T-helper 22 cell (primary cell): Measurements from ENCODE around the gene CHST7.

ENCODE experiments used
- DNase-seq: peaks from one replicate; pipeline ENCODE4 v3.0.0-alpha.2; 2020; ENCODE audit warnings: low read depth

The CHST7 gene

DNA sequence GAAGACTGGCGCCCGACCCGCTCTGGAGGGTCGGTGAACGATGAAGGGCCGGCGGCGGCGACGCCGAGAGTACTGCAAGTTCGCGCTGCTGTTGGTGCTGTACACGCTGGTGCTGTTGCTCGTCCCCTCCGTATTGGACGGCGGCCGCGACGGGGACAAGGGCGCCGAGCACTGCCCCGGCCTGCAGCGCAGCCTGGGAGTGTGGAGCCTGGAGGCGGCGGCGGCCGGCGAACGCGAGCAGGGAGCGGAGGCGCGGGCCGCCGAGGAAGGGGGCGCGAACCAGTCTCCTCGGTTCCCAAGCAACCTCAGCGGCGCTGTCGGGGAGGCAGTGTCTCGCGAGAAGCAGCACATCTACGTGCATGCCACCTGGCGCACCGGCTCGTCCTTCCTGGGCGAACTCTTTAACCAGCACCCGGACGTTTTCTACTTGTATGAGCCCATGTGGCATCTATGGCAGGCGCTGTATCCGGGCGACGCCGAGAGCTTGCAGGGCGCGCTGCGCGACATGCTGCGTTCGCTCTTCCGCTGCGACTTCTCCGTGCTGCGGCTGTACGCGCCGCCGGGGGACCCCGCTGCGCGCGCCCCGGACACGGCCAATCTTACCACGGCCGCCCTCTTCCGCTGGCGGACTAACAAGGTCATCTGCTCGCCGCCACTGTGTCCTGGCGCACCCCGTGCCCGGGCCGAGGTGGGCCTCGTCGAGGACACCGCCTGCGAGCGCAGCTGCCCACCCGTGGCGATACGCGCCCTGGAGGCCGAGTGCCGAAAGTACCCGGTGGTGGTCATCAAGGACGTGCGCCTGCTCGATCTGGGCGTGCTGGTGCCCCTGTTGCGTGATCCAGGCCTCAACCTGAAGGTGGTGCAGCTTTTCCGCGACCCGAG is 568 bp downstream of the CHST7 start:
- peak; percentile 70 for DNase-seq

DNA sequence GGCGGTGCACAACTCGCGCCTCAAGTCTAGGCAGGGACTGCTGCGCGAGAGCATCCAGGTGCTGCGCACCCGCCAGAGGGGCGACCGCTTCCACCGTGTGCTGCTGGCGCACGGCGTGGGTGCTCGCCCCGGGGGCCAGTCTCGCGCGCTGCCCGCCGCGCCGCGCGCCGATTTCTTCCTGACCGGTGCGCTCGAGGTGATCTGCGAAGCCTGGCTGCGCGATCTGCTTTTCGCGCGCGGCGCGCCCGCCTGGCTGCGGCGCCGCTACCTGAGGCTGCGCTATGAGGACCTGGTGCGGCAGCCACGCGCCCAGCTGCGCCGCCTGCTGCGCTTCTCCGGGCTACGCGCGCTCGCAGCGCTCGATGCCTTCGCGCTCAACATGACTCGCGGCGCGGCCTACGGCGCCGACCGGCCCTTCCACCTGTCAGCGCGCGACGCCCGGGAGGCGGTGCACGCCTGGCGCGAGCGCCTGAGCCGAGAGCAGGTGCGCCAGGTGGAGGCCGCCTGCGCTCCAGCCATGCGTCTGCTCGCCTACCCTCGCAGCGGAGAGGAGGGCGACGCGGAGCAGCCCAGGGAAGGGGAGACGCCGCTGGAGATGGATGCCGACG is 1.3 kb downstream of the CHST7 start:
- peak; percentile 19 for DNase-seq

DNA sequence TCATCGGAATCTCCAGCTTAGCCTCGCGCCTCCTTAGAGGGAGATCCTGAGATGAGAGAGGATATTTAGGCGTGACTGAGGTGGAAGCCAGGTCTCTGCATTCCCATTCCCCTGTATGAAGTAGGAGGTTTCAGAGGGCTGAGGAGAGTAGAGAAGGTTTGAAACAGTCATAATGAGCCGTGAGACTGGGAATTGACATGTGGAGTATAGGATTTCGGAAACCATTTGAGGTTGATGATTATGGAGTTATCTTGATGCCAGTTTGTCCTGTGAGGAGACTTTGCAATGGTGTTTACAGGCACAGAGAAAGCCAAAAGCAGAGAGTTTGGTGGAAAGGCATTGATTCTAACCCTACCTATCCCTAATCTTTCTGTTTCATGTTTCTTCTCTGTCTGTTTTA is 2.0 kb downstream of the CHST7 start:
- no peak for DNase-seq

DNA sequence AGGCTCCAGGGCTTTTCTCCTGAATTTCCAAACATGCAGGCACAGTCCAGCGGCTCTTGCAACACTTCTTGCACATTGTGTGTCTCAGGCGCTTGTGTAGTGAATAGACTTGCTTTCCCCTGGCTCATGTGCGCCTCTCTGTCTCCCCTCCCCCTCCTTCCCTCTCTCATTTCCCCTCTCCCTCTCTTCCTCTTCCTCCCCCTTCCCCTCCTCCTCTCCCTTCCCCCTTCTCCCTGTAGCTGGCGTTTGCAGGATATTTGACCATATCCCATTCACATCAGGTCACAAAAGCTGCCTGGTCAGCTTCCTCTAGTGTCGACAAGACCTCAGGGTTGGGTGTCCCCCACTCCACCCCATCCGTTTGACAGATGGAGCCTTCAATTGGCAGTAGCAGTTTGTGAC is 2.4 kb downstream of the CHST7 start:
- no peak for DNase-seq

DNA sequence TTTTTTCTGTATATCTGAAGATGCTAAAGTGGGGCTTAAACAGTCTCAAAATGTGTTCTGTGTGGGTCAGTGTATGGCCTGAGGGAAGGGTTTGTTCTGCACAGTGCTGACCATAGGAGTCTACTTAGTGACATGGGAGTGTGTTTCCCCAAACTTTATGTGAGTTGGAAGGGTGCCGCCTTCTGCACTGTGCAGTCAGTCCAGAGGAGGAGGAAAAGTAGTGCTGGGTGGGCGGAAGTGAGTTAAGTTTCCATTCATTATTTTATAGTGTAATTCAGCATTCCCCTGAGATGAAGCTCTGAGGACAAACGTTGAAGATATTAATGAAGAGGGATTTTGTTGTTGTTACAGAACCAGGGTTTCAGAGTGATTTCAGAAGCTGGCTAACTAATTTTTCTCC is 2.9 kb downstream of the CHST7 start:
- no peak for DNase-seq

DNA sequence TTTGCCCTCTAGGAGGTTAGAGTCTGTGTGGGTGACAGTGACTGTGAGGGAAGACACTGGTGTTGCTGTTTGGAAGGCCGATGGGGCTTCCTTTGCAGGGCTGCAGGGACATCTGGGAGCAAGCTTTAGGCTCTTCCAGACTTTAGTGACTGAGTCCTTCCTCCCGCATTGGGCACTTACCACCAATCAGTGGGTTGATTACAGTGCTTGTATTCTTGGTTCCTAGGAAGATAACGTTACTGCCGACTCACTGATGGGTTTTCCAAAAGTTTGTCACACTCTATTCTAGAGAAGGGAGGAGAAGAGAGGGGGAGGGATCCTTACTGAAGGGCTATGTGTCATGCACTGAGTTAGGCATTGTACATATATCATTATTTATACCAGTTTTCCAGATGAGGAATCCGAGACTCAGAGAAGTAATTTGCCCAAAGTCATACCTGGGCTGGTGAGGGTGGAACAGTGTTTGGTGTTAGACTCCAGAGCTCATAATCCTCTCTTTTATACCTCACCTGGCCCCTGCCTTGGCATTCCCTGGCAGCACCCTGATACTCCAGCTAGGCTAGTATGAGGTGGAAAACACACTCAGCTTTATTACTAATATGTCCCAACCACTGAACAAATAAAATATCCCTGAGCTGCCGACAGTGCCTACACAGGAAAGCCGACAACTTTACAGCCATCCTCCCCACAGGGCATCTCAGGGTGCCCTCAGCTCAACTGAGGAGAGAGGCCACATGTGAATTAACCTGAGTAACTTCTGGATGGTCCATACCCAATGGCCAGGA is 3.8 kb downstream of the CHST7 start:
- DNase-seq: no peak

DNA sequence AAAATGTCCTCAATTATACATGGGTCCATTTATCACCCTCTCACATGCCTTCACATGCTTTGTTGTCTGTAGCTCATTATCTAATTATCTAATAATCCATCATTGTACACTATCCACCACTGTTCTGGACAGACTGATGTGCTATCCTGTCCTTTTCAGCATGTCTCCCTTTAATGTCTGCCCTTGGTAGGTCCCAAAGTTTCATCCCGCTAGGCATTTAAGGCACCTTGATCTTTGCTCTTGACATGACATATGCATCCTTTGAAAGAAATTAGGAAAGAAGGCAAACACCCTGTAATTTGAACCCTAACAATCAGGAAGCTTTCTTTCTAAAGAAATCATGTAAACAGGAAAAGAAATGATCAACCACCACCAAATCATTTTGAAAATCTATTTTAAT is 5.7 kb downstream of the CHST7 start:
- no peak for DNase-seq

DNA sequence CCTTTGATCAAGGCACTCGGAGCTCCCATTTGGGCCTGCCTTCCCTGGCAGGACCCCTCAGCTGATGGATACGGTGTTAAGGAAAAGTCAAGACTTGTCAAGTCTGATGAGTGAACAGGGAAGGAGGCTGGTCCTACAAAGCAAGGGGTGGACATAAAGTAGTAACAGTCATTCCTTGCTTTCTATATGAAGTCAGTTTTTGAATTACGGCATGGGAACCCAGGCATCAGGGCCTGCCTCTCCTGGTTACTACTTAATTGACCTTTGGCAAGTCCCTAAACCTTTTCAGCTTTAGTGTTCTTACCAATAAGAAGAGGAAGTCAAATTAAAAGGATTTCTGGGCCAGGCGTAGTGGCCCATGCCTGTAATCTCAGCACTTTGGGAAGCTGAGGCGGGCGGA is 7.0 kb downstream of the CHST7 start:
- no peak for DNase-seq

DNA sequence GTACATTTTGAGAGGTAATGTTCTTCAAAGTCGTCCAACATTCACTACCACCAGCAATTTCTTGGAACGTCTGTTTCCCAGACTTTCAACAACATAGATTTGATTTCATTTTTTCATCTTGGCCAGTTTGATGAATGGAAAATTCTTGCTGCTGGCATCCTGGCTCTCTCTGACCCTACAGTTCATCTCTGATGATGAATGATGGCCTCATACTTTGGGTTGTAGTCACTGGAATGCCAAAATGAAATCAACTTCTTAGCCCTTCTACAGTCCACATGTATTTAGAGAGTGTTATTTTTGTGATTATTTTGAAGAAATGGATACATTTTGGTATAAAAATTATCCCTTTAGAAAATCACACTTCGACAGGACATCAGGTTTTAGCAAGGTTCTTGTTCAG is 8.8 kb downstream of the CHST7 start:
- no peak for DNase-seq

DNA sequence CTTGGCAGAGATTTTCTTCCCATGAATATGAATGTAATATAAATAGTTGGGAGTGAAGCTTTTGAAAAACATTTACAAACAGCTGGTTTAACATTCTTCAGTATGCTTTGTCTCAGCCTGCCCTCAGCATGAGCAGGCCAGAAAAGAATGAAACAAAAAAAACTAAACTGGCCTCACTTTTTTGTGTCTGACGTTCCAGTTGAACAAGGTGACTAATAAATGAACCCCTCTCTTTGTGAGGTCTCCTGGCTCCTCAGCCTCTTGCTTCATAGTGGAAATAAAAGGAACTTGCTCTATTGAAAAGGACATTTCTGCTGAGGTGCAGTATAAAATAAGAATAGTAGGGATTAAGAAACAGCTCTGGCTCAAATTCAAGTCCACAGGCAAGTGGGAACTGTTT is 9.4 kb downstream of the CHST7 start:
- no peak for DNase-seq

DNA sequence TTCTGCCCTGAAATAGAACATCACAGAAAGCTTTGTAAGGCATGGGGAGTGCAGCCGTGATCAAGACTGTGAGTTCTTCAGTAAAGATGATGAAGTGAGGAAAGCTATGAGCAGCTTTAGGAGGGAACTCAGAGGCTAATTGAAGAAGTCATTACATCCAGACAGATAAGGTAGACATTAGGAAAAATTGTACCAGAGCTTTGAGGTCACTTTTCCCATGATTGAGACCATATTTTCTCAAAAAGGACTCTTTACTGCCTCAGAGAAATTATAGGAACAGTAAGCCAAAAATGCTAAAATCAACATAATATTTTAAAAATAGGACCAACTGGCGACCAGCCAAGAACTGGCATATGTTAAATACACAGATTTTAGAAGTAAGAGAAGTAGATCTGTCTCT is 11.2 kb downstream of the CHST7 start:
- no peak for DNase-seq

DNA sequence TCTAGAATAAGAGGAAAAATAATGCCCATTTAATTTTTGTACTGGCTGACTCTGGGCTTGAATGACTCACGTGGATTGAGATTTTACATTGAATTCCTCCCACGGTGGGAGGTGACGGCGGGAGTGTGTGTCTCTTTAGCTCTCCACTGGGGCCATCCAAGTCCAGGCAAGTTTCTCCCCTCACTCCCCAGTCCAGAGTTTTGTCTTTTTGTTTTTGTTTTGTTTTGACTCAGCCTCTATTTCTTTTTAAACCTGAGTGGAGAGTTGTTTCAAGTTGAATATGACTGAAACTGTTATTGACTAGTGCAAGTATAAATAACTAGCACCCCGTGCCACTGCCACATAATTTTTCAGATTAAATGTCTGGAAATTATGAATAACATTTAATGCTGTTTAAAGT is 13.6 kb downstream of the CHST7 start:
- DNase-seq: no peak

DNA sequence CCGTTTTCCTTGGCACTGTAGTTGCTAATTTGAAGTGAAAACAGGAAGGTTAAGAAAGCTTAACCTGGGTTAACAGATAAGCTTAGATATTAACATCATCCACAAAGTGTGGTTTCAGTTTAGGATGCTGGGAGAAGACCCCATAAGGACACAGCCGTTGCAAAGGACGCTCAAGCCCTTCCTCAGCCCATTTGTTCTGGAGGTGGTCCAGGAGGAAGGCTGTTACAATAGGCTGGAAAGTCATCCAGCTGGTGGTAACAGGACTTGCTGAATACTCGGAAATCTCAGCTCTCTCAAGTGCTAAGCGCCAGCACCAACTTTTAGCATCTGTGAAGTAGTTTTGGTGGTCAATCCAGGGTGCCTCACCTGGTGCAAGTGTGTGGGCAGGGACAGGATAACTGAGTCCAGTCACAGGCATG is 14.2 kb downstream of the CHST7 start:
- DNase-seq: no peak

DNA sequence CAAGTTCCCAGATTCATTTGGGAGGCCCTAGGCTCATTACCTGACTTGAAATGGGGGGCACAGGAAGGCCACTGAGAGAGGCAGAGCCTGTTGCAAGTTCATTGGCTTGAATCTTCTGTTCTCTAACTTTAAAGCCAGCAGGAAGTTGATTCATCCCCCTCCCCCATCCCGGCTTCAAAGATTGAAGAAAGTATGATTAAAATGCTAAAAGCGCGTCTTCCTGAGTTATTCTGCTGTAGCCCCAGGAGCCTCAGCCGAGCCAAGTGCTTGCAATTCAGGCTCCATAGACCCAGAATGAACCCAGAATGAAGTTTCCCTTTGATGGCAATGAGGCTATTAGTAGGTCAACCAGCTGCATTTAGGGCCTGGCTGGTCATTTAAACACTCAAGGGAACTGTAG is 14.7 kb downstream of the CHST7 start:
- DNase-seq: peak; percentile 21

DNA sequence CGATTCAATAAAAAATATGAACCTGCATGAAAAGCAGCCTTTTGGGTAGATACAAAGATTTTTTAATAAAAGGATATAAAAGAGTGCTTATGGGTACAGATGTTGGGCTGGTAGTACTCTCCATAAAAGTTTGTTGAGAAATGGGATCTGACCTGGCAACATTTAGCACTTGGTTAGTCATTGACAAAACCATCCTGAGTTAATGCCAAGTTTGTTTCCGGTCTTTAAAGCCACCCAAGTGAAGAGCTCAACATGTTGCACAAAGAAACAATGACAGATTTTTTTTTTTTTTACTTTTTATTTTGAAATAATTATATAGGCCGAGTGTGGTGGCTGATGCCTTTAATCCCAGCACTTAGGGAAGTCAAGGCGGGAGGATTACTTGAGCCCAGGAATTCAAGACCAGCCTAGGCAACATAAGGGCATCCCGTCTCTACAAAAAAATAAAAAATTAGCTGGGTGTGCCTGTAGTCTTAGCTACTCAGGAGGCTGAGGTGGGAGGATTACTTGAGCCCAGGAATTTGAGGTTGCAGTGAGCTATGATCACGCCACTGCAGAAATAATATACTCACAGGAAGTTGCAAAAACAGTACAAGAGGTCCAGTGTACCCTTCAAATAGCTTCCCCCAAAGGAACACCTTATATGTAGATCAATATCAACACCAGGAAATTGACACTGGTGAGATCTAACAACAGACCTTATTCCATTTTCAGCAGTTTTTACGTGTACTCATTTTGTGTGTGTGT is 16.6 kb downstream of the CHST7 start:
- no peak for DNase-seq

DNA sequence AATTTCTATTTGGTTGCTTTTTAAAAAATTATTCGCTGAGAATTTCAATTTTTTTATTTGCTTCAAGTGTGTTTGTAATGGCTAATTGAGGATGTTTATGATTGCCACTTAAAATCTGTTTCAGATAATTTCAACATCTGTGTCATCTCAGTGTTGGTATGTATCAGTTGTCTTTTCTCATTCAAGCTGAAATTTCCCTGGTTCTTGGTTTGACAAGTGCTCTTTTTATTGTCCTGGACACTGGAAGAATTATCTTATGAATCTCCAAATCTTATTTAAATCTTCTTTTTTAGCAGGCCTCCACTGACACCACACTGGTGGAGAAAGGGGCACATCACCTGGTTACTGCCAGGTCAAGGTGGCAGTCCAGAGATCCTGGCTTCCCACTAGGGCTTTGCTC is 21.5 kb downstream of the CHST7 start:
- no peak for DNase-seq

DNA sequence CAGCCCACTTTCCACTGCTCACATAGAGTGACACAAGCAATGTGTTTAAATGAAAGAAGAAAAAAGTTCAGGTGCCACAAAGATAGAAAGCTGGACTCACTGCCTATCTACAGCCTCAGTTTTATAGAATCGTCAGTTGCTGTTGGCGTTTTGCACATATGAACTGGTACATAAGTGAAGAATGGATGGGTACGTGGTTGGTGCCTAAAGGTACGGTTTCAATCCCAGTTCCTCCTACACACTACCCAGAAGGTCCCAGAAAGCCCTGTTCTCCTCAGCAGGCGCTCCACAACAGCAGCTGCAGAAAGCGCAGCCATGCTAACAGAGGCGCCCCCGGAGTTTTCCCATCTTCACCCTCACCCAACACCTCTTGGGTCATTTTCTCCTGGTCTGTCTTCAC is 23.6 kb downstream of the CHST7 start:
- DNase-seq: no peak

DNA sequence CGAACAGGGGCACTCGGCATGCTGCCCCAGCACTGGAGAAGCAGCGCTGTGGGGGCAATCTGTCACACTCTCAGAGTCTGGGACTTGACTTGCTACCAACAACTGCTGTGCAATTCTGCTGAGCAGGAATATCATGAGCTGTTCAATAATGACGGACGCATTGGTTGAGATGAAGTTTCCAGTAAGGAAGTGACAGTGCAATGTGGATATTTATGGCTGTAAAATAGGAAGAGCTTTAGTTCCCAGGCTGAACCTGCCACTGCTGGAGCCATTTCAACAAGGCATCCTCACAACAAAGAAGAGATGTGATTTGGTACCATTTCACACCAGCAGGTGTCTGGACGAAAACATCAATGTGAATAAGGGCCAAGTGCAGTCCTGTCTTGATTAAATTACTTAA is 24.2 kb downstream of the CHST7 start:
- DNase-seq: no peak

DNA sequence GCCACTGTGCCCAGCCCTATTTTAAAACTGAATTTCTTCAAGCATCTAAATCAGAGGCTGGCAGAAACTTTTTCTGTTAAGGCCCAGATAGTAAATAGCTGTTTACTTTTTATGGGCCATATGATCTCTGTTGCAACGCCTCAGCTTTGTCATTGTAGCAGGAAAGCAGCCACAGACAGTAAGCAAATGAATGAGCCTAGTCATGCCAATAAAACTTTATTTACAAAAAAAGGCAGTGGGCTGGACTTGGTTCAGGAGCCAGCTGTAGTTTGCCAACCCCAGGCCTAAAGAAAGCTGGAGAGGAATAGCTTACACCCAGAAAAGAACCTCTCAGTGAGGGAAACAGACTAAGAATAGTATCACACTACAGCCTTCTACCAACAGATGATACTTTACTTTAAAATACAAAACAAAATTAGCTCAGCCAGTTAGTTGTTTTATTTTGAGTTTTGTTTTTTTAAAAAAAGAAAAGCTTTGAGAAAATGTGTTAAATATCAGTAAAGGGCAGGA is 25.5 kb downstream of the CHST7 start:
- DNase-seq: no peak

DNA sequence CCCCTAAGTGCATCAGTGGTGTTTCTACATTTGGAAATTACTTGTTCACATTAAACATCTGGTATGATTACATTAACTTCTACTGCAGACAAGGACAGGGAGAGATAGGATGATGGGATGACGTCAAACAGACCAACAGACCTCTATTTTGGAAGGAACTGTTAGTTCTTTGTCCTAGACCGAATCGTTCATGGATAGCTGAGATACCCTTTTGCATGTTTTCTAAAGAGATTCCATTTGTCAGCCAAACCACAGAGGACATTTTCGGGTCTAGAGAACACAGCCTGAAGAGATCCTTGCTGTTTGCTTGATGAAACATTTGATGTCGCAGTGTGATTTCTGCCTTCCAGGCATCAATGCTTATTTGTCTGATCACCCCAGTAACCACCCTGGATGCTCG is 27.7 kb downstream of the CHST7 start:
- DNase-seq: no peak

DNA sequence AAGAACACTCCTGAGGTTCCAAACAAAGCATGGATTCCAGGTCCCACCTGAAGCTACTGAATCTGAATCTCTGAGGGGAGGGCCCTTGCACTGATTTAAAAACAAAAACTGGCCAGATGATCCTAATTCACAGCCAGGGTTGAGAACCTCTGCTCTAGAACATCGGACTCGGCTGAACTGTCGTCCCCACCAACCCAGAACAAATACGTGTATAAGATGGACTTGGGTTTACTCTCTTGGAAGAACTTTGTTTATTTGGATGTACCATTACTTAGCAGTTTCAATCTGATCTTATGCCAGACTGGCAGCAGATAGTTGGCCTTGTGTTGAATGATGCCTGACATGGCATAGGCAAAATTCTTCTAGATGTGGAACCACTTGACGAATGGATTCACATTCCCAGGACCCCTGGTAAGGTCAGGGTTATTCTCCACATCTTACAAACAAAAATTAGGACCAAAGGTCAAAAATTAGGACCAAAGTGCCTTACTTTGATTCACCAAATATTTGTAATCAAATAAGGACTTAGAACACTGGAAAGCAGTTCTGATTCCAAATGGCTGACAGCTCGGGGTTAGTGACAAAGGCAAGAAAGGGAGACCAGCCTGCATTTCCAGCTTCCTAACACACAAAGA is 29.0 kb downstream of the CHST7 start:
- DNase-seq: no peak

DNA sequence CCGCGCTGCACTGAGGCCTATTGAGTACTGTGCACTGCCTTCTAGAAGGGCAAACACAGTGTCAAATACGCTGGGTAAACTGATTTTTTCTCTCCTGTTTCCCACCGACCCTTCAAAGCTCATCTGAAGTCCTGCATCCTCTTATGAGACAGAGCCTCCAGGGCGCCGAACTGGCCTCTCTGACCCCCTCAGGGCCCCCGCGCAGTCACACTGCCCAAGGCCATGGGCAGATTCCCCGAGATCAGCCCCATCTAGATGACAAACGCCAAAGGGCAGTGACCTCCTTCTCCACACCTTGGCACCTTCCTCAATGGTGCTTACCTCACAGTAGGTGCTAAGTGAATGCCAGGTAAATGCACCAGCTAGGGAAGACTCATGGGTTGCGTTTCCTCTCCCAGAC is 34.4 kb downstream of the CHST7 start:
- no peak for DNase-seq
